Progenitor cell of endocrine pancreas (in vitro differentiated cells): Measurements from ENCODE around the gene PAPSS1. TPM values are rescaled to one million over a fixed set of nuclear protein-coding genes. Genes with fewer than 3 reads are reported as not detected.

Experiments
- DNase-seq: peaks from one replicate; pipeline ENCODE4 v3.0.0; 2021; ENCODE audit warnings: low spot score; ENCODE audit not compliant: unreplicated experiment
- H3K27ac Mint-ChIP-seq: 2 replicates; pipeline ENCODE4 v1.8.0; 2021; ENCODE audit warnings: mild to moderate bottlenecking, moderate library complexity, mixed read lengths
- H3K27me3 Mint-ChIP-seq: 2 replicates; pipeline ENCODE4 v1.8.0; 2021; ENCODE audit warnings: mixed read lengths
- H3K36me3 Mint-ChIP-seq: 2 replicates; pipeline ENCODE4 v1.8.0; 2022; ENCODE audit warnings: mixed read lengths; ENCODE audit not compliant: insufficient read depth
- H3K4me1 Mint-ChIP-seq: 2 replicates; pipeline ENCODE4 v1.8.0; 2021; ENCODE audit warnings: low read depth, mixed read lengths
- H3K4me3 Mint-ChIP-seq: 2 replicates; pipeline ENCODE4 v1.8.0; 2021; ENCODE audit warnings: low read depth, mild to moderate bottlenecking, moderate library complexity, mixed read lengths
- H3K9me3 Mint-ChIP-seq: 2 replicates; pipeline ENCODE4 v1.8.0; 2021; ENCODE audit warnings: low read depth, mixed read lengths
- CTCF ChIP-seq: fragments of 200-600 bp; sonication (generic); IDR thresholded peaks from one replicate; pipeline ENCODE4 v1.5.0; 2021; ENCODE audit warnings: antibody characterized with exemption, mild to moderate bottlenecking; ENCODE audit not compliant: unreplicated experiment
- total RNA-seq: library from RNA; stranded (reverse); gene quantifications from 2 replicates; pipeline ENCODE4 v1.2.1, GENCODE V29; 2021

PAPSS1 gene
- total RNA-seq, 1 donor from 2014 or later: 136 TPM

- Mint-ChIP-seq H3K36me3 (peaks cover 51% of the 10 kb centered on the region), H3K27me3 (no peaks in the 10 kb centered on the region), H3K4me1 (peaks cover 4% of the 10 kb centered on the region), H3K27ac (no peak overlapping the region), H3K9me3 (peaks cover 21% of the 10 kb centered on the region), H3K4me3 (no peak overlapping the region)
- no peak for DNase-seq
- TF ChIP-seq CTCF: no peak
These were observed 94.6 kb downstream of the PAPSS1 start for GRCh38 chr4:107625391-107625902.

- no peak overlapping the region for H3K27ac Mint-ChIP-seq
- no peaks in the 10 kb centered on the region for H3K27me3 Mint-ChIP-seq
- H3K36me3 Mint-ChIP-seq: peaks cover 46% of the 10 kb centered on the region
- no peak overlapping the region for H3K4me3 Mint-ChIP-seq
- DNase-seq: no peak
- peaks cover 4% of the 10 kb centered on the region for H3K4me1 Mint-ChIP-seq
- H3K9me3 Mint-ChIP-seq: peaks cover 21% of the 10 kb centered on the region
- no peak for TF ChIP-seq CTCF
These were observed 96.0 kb downstream of the PAPSS1 start for GRCh38 chr4:107624024-107624423.

GRCh38 chr4:107622006-107622405, 98.0 kb downstream of the PAPSS1 start:
- Mint-ChIP-seq H3K27me3 (no peaks in the 10 kb centered on the region), H3K36me3 (peaks cover 51% of the 10 kb centered on the region), H3K9me3 (peaks cover 21% of the 10 kb centered on the region), H3K4me1 (peaks cover 4% of the 10 kb centered on the region), H3K27ac (no peak overlapping the region), H3K4me3 (no peak overlapping the region)
- no peak for TF ChIP-seq CTCF
- DNase-seq: no peak

- Mint-ChIP-seq H3K9me3 (peaks cover 19% of the 10 kb centered on the region), H3K4me1 (peaks cover 3% of the 10 kb centered on the region), H3K4me3 (no peak overlapping the region), H3K27ac (no peak overlapping the region), H3K27me3 (no peaks in the 10 kb centered on the region), H3K36me3 (peaks cover 52% of the 10 kb centered on the region)
- no peak for TF ChIP-seq CTCF
- DNase-seq: no peak
These were observed 100.3 kb downstream of the PAPSS1 start for GRCh38 chr4:107619731-107620130.

- TF ChIP-seq CTCF: no peak
- no peak for DNase-seq
- Mint-ChIP-seq H3K9me3 (peaks cover 16% of the 10 kb centered on the region), H3K27me3 (no peaks in the 10 kb centered on the region), H3K4me3 (no peak overlapping the region), H3K4me1 (peaks cover 1% of the 10 kb centered on the region), H3K27ac (no peak overlapping the region), H3K36me3 (peaks cover 51% of the 10 kb centered on the region)
These were observed 101.0 kb downstream of the PAPSS1 start for GRCh38 chr4:107619066-107619465.
